ENCODE data around the gene BIN1.

BIN1 gene

GRCh38 chr2:127103243-127104165 is 3.5 kb downstream of the BIN1 start:
- DNase-seq (ENCODE audit: low spot score) = no peak

DNA sequence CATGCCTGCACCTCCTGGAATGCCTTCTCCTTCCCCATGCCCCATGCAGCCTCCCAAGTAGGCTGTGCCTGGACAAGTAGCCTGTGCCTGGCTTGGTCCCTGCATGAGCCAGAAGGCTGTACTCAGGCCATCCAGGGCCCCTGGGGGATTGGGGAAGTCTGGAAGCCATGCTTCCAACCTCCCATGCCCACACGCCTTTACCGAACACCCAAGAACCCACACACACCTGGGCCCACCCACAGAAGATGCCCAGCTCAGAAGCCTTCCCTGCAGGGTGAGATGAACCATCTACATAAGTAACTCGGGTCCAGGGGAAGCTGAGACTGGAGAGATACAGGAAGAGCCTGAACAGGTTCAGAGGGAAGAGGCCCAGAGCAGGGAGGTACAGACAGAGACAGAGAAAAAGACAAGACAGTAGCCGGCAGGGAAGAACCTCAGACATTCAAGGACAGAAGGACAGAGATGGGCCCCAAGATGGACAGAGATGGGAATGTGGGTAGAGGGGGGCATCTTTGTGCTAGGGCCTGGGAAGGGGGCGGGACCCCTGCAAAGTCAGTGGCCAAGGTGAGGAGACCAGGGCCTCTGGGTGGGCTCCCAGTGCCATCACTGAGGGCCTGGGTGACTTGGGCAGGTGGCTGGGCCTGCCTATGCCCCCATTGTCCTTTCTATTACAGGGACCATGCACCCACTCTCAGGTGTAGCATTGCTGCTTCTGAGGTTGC is 4.3 kb downstream of the BIN1 start:
- no peak for DNase-seq (ENCODE audit: low spot score)

- no peak for DNase-seq (ENCODE audit: low spot score)
Observed at GRCh38 chr2:127101756-127102477, 5.0 kb downstream of the BIN1 start.

DNA sequence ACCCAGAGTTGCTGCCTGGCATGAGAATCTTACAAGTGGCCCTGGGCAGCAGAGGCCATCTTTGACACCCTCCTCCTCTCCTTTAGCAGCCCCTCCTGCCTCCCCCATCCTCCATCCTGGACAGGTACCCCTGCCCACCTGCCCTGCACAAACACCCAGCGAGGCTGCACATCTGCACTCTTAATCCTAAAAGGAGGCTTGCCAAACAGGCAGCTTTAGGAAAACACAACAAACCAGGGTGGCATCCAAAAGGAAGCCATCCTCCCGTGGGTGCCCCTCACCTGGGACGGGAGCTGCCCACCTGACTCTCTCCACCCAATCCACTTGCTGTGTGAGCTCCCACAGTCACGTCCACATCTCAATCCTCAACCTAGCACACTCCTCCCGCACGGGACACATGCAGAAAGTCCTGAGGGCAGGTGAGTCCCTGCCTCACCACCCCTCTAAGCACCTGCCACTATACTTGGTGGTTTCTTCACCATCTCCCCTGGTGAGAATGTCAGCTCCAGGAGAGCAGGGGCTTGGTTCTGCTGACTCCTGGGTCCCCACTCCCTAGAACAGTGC is 5.8 kb downstream of the BIN1 start:
- DNase-seq (ENCODE audit: low spot score) = no peak

DNA sequence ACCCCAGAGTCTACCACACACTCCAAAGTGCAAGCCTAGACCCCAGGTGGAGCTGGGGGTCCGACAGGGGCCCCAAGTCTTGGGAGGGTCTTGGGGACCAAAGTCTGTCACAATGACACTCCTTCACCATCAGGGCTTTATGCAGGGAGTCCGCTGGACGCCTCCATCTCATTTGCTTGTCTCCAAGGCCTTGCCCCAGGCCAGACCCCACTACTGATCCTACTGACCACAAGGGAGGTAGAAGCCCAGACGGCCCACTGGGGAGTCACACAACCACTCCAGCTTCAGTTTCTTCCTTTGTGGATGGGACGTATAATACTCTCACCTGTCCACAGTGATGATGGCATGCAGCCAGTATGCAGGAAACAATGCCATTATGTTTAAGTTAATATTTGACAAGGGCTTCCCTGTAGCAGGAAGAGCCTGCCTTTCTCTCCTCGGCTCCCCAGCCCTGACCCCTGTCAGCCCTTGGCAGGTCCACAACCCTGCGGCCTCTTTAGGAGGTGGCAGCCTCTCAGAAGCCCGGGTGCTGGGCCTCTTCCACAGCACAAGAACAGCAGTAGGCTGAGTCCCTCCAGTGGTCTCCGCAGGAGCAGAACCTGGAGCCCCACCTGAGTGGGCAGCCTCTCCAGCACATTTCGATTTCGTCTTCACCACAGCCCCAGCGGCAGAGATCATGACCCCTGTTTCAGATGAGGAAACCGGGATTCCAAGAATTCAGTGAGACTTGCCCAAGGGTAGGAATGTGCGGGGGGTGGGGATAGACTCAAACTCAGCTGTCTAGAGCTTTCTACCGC is 6.5 kb downstream of the BIN1 start:
- peak; percentile 77 for DNase-seq (ENCODE audit: low spot score)

- no peak for DNase-seq (ENCODE audit: low spot score)
Observed at GRCh38 chr2:127098711-127099110, 8.2 kb downstream of the BIN1 start.

- DNase-seq (ENCODE audit: low spot score) = no peak
Observed at GRCh38 chr2:127097841-127098651, 8.9 kb downstream of the BIN1 start.

GRCh38 chr2:127097471-127097765 is 9.5 kb downstream of the BIN1 start:
- no peak for DNase-seq (ENCODE audit: low spot score)

GRCh38 chr2:127096718-127097470 is 10.1 kb downstream of the BIN1 start:
- no peak for DNase-seq (ENCODE audit: low spot score)

- DNase-seq (ENCODE audit: low spot score) = no peak
Observed at GRCh38 chr2:127096280-127096679, 10.7 kb downstream of the BIN1 start.

DNA sequence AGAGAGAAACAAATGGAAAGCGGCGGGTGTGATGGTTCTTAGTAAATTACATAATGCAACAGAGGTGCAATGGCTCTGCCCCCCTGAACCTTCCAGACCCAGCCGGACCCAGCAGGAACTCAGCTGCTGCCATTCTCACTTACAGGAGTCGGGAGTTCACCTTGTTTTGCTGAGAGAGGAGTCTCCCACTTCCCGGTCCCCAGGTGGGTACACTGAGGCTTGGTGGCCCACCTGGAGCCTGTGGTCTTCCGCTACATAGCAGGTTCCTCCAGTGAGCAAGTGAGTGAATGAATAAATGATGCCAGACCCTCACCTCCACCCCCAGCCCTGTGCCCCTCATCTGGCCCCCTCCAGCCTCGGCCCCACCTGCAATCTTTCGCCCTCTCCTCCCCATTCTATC is 11.2 kb downstream of the BIN1 start:
- DNase-seq (ENCODE audit: low spot score) = no peak

GRCh38 chr2:127095367-127095641 is 11.7 kb downstream of the BIN1 start:
- no peak for DNase-seq (ENCODE audit: low spot score)

GRCh38 chr2:127094509-127095366 is 12.2 kb downstream of the BIN1 start:
- DNase-seq (ENCODE audit: low spot score) = peak; percentile 64

GRCh38 chr2:127093648-127094210 is 13.2 kb downstream of the BIN1 start:
- DNase-seq (ENCODE audit: low spot score) = no peak

GRCh38 chr2:127092901-127093516 is 13.9 kb downstream of the BIN1 start:
- no peak for DNase-seq (ENCODE audit: low spot score)

- no peak for DNase-seq (ENCODE audit: low spot score)
Observed at GRCh38 chr2:127092306-127092705, 14.6 kb downstream of the BIN1 start.

GRCh38 chr2:127091886-127092285 is 15.1 kb downstream of the BIN1 start:
- DNase-seq (ENCODE audit: low spot score) = no peak

DNA sequence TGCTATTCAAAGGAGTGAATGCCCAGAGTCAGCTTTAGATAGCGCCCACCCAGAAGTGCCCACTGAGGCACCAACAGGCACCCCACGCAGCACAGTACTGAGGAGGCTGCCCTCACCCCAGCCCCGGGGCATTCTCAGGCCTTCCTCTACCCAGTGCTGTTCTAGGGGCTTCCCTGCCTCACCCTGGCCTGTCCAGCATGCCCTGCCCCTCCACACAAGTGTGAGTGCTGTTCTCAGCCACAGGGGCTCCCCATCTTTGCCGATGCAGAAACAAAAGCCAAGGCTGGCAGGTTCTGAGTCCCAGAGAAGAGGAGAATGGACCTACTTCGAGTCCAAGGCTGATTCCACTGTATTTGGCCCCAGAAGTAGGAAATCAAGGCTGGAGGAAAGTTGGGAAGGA is 15.8 kb downstream of the BIN1 start:
- no peak for DNase-seq (ENCODE audit: low spot score)

Measured in HuH-7 (cell line).